ENCODE measurements around the gene ULBP3.
"Not testable (repeated sequence)": the region's sequence is repeated elsewhere in the genome, so short reads cannot be mapped to it uniquely, and the experiment has no call there.

ULBP3 gene

GRCh38 chr6:150038202-150039062 is 30.5 kb downstream of the ULBP3 start:
- DNase-seq: no peak

GRCh38 chr6:150037526-150038201 is 31.3 kb downstream of the ULBP3 start:
- DNase-seq: no peak

GRCh38 chr6:150036081-150036480 is 32.8 kb downstream of the ULBP3 start:
- no peak for DNase-seq

- DNase-seq: no peak
Observed at GRCh38 chr6:150033207-150033771, 35.6 kb downstream of the ULBP3 start.

- no peak for DNase-seq
Observed at GRCh38 chr6:150032598-150032997, 36.3 kb downstream of the ULBP3 start.

- no peak for DNase-seq
Observed at GRCh38 chr6:150030611-150031010, 38.3 kb downstream of the ULBP3 start.

GRCh38 chr6:150029749-150030148 is 39.2 kb downstream of the ULBP3 start:
- no peak for DNase-seq

- no peak for DNase-seq
Observed at GRCh38 chr6:150029276-150029675, 39.6 kb downstream of the ULBP3 start.

- DNase-seq: no peak
Observed at GRCh38 chr6:150028799-150029198, 40.1 kb downstream of the ULBP3 start.

- DNase-seq: no peak
Observed at GRCh38 chr6:150027806-150028565, 40.9 kb downstream of the ULBP3 start.

GRCh38 chr6:150026976-150027805 is 41.7 kb downstream of the ULBP3 start:
- no peak for DNase-seq

- DNase-seq: no peak
Observed at GRCh38 chr6:150025201-150025917, 43.6 kb downstream of the ULBP3 start, which contains the start of gene RAET1L. RAET1L (minus strand) TSS chr6:150025532; CDS start chr6:150025471, 61 bp downstream.

GRCh38 chr6:150024646-150025155 is 44.2 kb downstream of the ULBP3 start:
- DNase-seq: no peak

- DNase-seq: not testable (repeated sequence)
Observed at GRCh38 chr6:150024021-150024420, 44.9 kb downstream of the ULBP3 start.

- not testable (repeated sequence) for DNase-seq
Observed at GRCh38 chr6:150021870-150022269, 47.1 kb downstream of the ULBP3 start.

GRCh38 chr6:150018846-150019580 is 49.9 kb downstream of the ULBP3 start:
- no peak for DNase-seq

- DNase-seq: not testable (repeated sequence)
Observed at GRCh38 chr6:150017186-150017521, 51.8 kb downstream of the ULBP3 start.

GRCh38 chr6:150016324-150017185 is 52.4 kb downstream of the ULBP3 start:
- DNase-seq: peak; percentile 67

GRCh38 chr6:150015281-150016001 is 53.5 kb downstream of the ULBP3 start:
- not testable (repeated sequence) for DNase-seq
